Measurements from ENCODE around the gene KRTAP9-3. TPM values are rescaled to one million over a fixed set of nuclear protein-coding genes. Genes with fewer than 3 reads are reported as not detected.
"Not testable (repeated sequence)": the region's sequence is repeated elsewhere in the genome, so short reads cannot be mapped to it uniquely, and the experiment has no call there.

The KRTAP9-3 gene
- total and polyA plus RNA-seq, 2 donors (not counting 3 experiments of a cell fraction or from before 2014, with no cell fraction given) = not detected

- Histone ChIP-seq H3K4me1 (ENCODE audit: control insufficient read depth, extremely low read depth, insufficient read depth, low read length) (no peaks in the 10 kb centered on the region), H4K20me1 (replicated peaks; ENCODE audit: control insufficient read depth, extremely low read depth, insufficient read depth, low read length) (no peaks in the 10 kb centered on the region), H3K27me3 (ENCODE audit: control insufficient read depth in 2 of 2, insufficient read depth in 2 of 2, low read length in 2 of 2) (no peaks in the 10 kb centered on the region), H3K27ac (ENCODE audit: insufficient read depth, low read depth, low read length) (no peak overlapping the region), H2AFZ (ENCODE audit: low read depth, low read length) (no peak overlapping the region), H3K36me3 (ENCODE audit: control insufficient read depth in 2 of 2, extremely low read depth in 1 of 2, insufficient read depth in 2 of 2, low read length in 2 of 2) (no peaks in the 10 kb centered on the region), H3K9me1 (replicated peaks; ENCODE audit: control insufficient read depth, extremely low read depth, insufficient read depth, low read length) (no peaks in the 10 kb centered on the region), H3K4me3 (replicated peaks in 1 of 3; ENCODE audit: insufficient read depth in 1 of 3, low read depth in 1 of 3, low read length in 3 of 3) (no peak overlapping the region), H3K79me2 (ENCODE audit: control insufficient read depth, insufficient read depth, low read length) (no peaks in the 10 kb centered on the region), H3K9me3 (replicated peaks; ENCODE audit: control insufficient read depth, insufficient read depth, low read length) (no peaks in the 10 kb centered on the region), H3K9ac (replicated peaks; ENCODE audit: extremely low read depth, insufficient read depth, low read length) (no peak overlapping the region), H3K4me2 (ENCODE audit: insufficient read depth, low read length) (no peak overlapping the region)
- BruUV-seq (replicated peaks) = no TSS peak
- POLR2A ChIA-PET = no interaction called here
- TF ChIP-seq MYC (IDR thresholded peaks at IDR 0.05; ENCODE audit: low read depth, low read length) (no peak), POLR2A (IDR thresholded peaks at IDR 0.05; ENCODE audit: low read depth, low read length) (no peak), GATA2 (IDR thresholded peaks at IDR 0.05; ENCODE audit: insufficient read depth, insufficient read length, low read depth, low read length) (no peak)
- no peak for FAIRE-seq
- dilution Hi-C loops (cut with MboI; ENCODE audit: extremely low pct_ligation_motif_present, low sequenced_read_pairs) = no loop called here
- intact Hi-C loops (cut with micrococcal nuclease) = no loop called here
- no peak for DNase-seq (ENCODE audit: low read depth, low spot score)
- CTCF ChIA-PET = interaction anchor here (0.9 kb wide), 1 partner anchor 322 kb away, joined by 3 read pairs; no protein-coding TSS in a partner anchor
Measured at GRCh38 chr17:41231731-41232130, 518 bp upstream of the KRTAP9-3 start.

GRCh38 chr17:41237116-41237515, 4.9 kb downstream of the KRTAP9-3 start:
- H3K4me3 ChIP-seq (replicated peaks in 1 of 3; ENCODE audit: insufficient read depth in 1 of 3, low read depth in 1 of 3, low read length in 3 of 3); POLR2A ChIA-PET; H3K27ac ChIP-seq (ENCODE audit: insufficient read depth, low read depth, low read length); H3K36me3 ChIP-seq (ENCODE audit: control insufficient read depth in 2 of 2, extremely low read depth in 1 of 2, insufficient read depth in 2 of 2, low read length in 2 of 2); BruUV-seq (replicated peaks); dilution Hi-C loops (cut with MboI; ENCODE audit: extremely low pct_ligation_motif_present, low sequenced_read_pairs); H3K9ac ChIP-seq (replicated peaks; ENCODE audit: extremely low read depth, insufficient read depth, low read length); FAIRE-seq; intact Hi-C loops (cut with micrococcal nuclease); H4K20me1 ChIP-seq (replicated peaks; ENCODE audit: control insufficient read depth, extremely low read depth, insufficient read depth, low read length); H3K4me2 ChIP-seq (ENCODE audit: insufficient read depth, low read length); H3K9me3 ChIP-seq (replicated peaks; ENCODE audit: control insufficient read depth, insufficient read depth, low read length); H3K27me3 ChIP-seq (ENCODE audit: control insufficient read depth in 2 of 2, insufficient read depth in 2 of 2, low read length in 2 of 2); CTCF ChIA-PET; H3K9me1 ChIP-seq (replicated peaks; ENCODE audit: control insufficient read depth, extremely low read depth, insufficient read depth, low read length); H3K79me2 ChIP-seq (ENCODE audit: control insufficient read depth, insufficient read depth, low read length); H3K4me1 ChIP-seq (ENCODE audit: control insufficient read depth, extremely low read depth, insufficient read depth, low read length); DNase-seq (ENCODE audit: low read depth, low spot score); H2AFZ ChIP-seq (ENCODE audit: low read depth, low read length): not testable (repeated sequence)

- H3K27ac ChIP-seq (ENCODE audit: insufficient read depth, low read depth, low read length); DNase-seq (ENCODE audit: low read depth, low spot score); H3K9me3 ChIP-seq (replicated peaks; ENCODE audit: control insufficient read depth, insufficient read depth, low read length); H3K79me2 ChIP-seq (ENCODE audit: control insufficient read depth, insufficient read depth, low read length); POLR2A ChIA-PET; H3K9me1 ChIP-seq (replicated peaks; ENCODE audit: control insufficient read depth, extremely low read depth, insufficient read depth, low read length); H4K20me1 ChIP-seq (replicated peaks; ENCODE audit: control insufficient read depth, extremely low read depth, insufficient read depth, low read length); intact Hi-C loops (cut with micrococcal nuclease); H2AFZ ChIP-seq (ENCODE audit: low read depth, low read length); FAIRE-seq; H3K27me3 ChIP-seq (ENCODE audit: control insufficient read depth in 2 of 2, insufficient read depth in 2 of 2, low read length in 2 of 2); CTCF ChIA-PET; H3K4me2 ChIP-seq (ENCODE audit: insufficient read depth, low read length); BruUV-seq (replicated peaks); H3K4me1 ChIP-seq (ENCODE audit: control insufficient read depth, extremely low read depth, insufficient read depth, low read length); H3K36me3 ChIP-seq (ENCODE audit: control insufficient read depth in 2 of 2, extremely low read depth in 1 of 2, insufficient read depth in 2 of 2, low read length in 2 of 2); dilution Hi-C loops (cut with MboI; ENCODE audit: extremely low pct_ligation_motif_present, low sequenced_read_pairs); H3K9ac ChIP-seq (replicated peaks; ENCODE audit: extremely low read depth, insufficient read depth, low read length); H3K4me3 ChIP-seq (replicated peaks in 1 of 3; ENCODE audit: insufficient read depth in 1 of 3, low read depth in 1 of 3, low read length in 3 of 3): not testable (repeated sequence)
Measured at GRCh38 chr17:41237949-41238437, 5.7 kb downstream of the KRTAP9-3 start, which contains the start of gene KRTAP9-8. KRTAP9-8 (plus strand) TSS chr17:41237999; CDS start chr17:41238052, 53 bp downstream.

- H3K4me3 ChIP-seq (replicated peaks in 1 of 3; ENCODE audit: insufficient read depth in 1 of 3, low read depth in 1 of 3, low read length in 3 of 3); H3K79me2 ChIP-seq (ENCODE audit: control insufficient read depth, insufficient read depth, low read length); DNase-seq (ENCODE audit: low read depth, low spot score); CTCF ChIA-PET; H3K4me2 ChIP-seq (ENCODE audit: insufficient read depth, low read length); dilution Hi-C loops (cut with MboI; ENCODE audit: extremely low pct_ligation_motif_present, low sequenced_read_pairs); BruUV-seq (replicated peaks); H3K36me3 ChIP-seq (ENCODE audit: control insufficient read depth in 2 of 2, extremely low read depth in 1 of 2, insufficient read depth in 2 of 2, low read length in 2 of 2); H4K20me1 ChIP-seq (replicated peaks; ENCODE audit: control insufficient read depth, extremely low read depth, insufficient read depth, low read length); H3K4me1 ChIP-seq (ENCODE audit: control insufficient read depth, extremely low read depth, insufficient read depth, low read length); H3K9me1 ChIP-seq (replicated peaks; ENCODE audit: control insufficient read depth, extremely low read depth, insufficient read depth, low read length); H3K9me3 ChIP-seq (replicated peaks; ENCODE audit: control insufficient read depth, insufficient read depth, low read length); H3K27me3 ChIP-seq (ENCODE audit: control insufficient read depth in 2 of 2, insufficient read depth in 2 of 2, low read length in 2 of 2); H2AFZ ChIP-seq (ENCODE audit: low read depth, low read length); POLR2A ChIA-PET; FAIRE-seq; intact Hi-C loops (cut with micrococcal nuclease); H3K9ac ChIP-seq (replicated peaks; ENCODE audit: extremely low read depth, insufficient read depth, low read length); H3K27ac ChIP-seq (ENCODE audit: insufficient read depth, low read depth, low read length): not testable (repeated sequence)
Measured at GRCh38 chr17:41246995-41247787, 14.9 kb downstream of the KRTAP9-3 start.
